Measurements from ENCODE around the gene ART4. TPM values are rescaled to one million over a fixed set of nuclear protein-coding genes. Genes with fewer than 3 reads are reported as not detected.

ART4 gene
- total RNA-seq, 1 donor from 2014 or later, result not detected

- peaks cover 17% of the 10 kb centered on the region for H3K4me1 Mint-ChIP-seq
- CTCF ChIA-PET, result no interaction called here
- TF ChIP-seq CTCF (IDR thresholded peaks at IDR 0.05), result no peak
These were observed 33.5 kb upstream of the ART4 start for GRCh38 chr12:14876833-14877232.

DNA sequence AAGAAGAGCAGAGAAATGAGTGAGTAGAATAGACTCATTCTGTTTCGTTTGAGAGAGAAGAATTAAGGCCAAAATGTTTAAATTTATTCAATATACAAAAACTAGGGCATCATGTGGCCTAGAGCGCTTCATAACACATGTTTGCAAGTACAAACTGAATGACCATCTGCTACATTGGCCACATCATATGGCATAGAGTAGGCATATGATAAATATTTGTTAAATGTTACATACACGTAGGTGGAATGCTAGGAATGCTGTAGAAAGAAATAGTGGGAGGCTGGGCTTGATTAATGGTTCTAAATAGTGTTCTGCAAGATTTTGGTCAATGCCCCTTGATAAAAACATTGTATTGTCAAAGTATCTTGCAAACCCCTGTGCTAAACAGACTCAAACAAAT, 31.6 kb upstream of the ART4 start:
- Mint-ChIP-seq H3K9me3 (no peaks in the 10 kb centered on the region), H3K27me3 (no peaks in the 10 kb centered on the region), H3K27ac (no peak overlapping the region), H3K36me3 (ENCODE audit: low read depth) (no peaks in the 10 kb centered on the region), H3K4me1 (peaks cover 4% of the 10 kb centered on the region), H3K4me3 (no peak overlapping the region)
- DNase-seq (no peak), ATAC-seq (ENCODE audit: low read depth) (no peak)
- CTCF ChIA-PET, result no interaction called here
- intact Hi-C loops (cut with micrococcal nuclease), result loop anchor here (2.0 kb wide), 1 partner anchor 16 kb away; no protein-coding TSS in a partner anchor
- POLR2A ChIA-PET, result no interaction called here
- no peak for TF ChIP-seq CTCF (IDR thresholded peaks at IDR 0.05)

More at GRCh38 chr12:14876833-14877232, 33.5 kb upstream of the ART4 start:
- intact Hi-C loops (cut with micrococcal nuclease), result no loop called here
- H3K4me3 Mint-ChIP-seq, result no peak overlapping the region
- no peaks in the 10 kb centered on the region for H3K36me3 Mint-ChIP-seq (ENCODE audit: low read depth)
- H3K9me3 Mint-ChIP-seq, result no peaks in the 10 kb centered on the region
- POLR2A ChIA-PET, result no interaction called here
- H3K27me3 Mint-ChIP-seq, result no peaks in the 10 kb centered on the region
- no peak for DNase-seq
- no peak for ATAC-seq (ENCODE audit: low read depth)
- no peak overlapping the region for H3K27ac Mint-ChIP-seq

GRCh38 chr12:14873440-14874185, 30.3 kb upstream of the ART4 start:
- intact Hi-C loops (cut with micrococcal nuclease), result loop anchor here (2.0 kb wide), 1 partner anchor 15 kb away; no protein-coding TSS in a partner anchor
- ATAC-seq (ENCODE audit: low read depth) (no peak), DNase-seq (no peak)
- Mint-ChIP-seq H3K4me1 (no peaks in the 10 kb centered on the region), H3K27ac (no peak overlapping the region), H3K9me3 (no peaks in the 10 kb centered on the region), H3K27me3 (no peaks in the 10 kb centered on the region), H3K36me3 (ENCODE audit: low read depth) (no peaks in the 10 kb centered on the region), H3K4me3 (no peak overlapping the region)
- ChIA-PET POLR2A (interaction anchor here (0.7 kb wide), 1 partner anchor 75 kb away, joined by 5 read pairs; no protein-coding TSS in a partner anchor), CTCF (no interaction called here)
- no peak for TF ChIP-seq CTCF (IDR thresholded peaks at IDR 0.05)

- POLR2A ChIA-PET, result no interaction called here
- Mint-ChIP-seq H3K9me3 (no peaks in the 10 kb centered on the region), H3K27me3 (peaks cover 5% of the 10 kb centered on the region), H3K36me3 (ENCODE audit: low read depth) (no peaks in the 10 kb centered on the region), H3K4me1 (no peaks in the 10 kb centered on the region), H3K4me3 (no peak overlapping the region), H3K27ac (no peak overlapping the region)
- intact Hi-C loops (cut with micrococcal nuclease), result no loop called here
- DNase-seq (no peak), ATAC-seq (ENCODE audit: low read depth) (no peak)
- CTCF ChIA-PET, result no interaction called here
- TF ChIP-seq CTCF (IDR thresholded peaks at IDR 0.05), result no peak
These were observed 28.6 kb upstream of the ART4 start for GRCh38 chr12:14871886-14872285.

DNA sequence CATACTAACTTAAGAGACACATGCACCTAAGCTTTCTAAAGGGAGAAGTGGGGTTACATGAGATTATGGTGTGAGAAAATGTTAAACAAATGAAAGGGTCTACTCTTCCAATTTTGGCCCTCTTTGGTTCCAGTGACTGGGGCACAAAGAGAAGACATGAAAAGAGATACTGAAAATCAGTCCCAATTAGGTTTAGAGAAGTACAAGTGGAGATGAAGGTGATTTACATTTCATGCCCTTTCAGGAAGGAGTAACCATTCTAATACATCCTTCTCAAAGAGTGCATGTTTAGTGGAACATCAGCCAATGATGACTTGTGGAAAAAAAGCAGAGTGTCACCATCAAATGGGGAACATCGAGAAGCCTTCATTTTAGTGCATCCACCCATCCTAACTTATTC, 27.9 kb upstream of the ART4 start:
- Mint-ChIP-seq H3K27me3 (peaks cover 5% of the 10 kb centered on the region), H3K27ac (no peak overlapping the region), H3K4me1 (no peaks in the 10 kb centered on the region), H3K4me3 (no peak overlapping the region), H3K36me3 (ENCODE audit: low read depth) (no peaks in the 10 kb centered on the region), H3K9me3 (no peaks in the 10 kb centered on the region)
- intact Hi-C loops (cut with micrococcal nuclease), result no loop called here
- TF ChIP-seq CTCF (IDR thresholded peaks at IDR 0.05), result no peak
- ATAC-seq (ENCODE audit: low read depth), result no peak
- POLR2A ChIA-PET, result no interaction called here
- no peak for DNase-seq
- CTCF ChIA-PET, result no interaction called here
